ENCODE measurements around the gene STXBP5.

STXBP5 gene

DNA sequence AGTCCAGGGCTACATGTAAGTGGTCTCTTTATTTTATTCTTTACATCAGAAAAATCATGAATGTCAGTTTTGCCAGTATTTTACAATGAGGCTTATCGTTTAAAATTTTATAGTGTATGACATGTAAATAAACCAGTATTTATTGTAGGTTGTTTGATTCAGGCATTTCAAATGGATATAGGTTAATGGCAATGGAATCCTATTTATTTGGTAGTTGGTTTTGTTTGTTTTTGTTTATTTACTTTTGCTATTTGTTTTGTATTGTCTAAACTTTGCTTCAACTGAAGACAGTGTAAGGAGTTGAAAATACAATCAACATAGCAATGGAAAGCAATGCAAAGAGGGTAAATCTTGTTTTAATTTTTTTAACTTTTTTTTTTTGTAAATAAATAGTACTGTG lies 185.2 kb downstream of the STXBP5 start:
- DNase-seq = no peak

GRCh38 chr6:147390909-147391536 lies 186.8 kb downstream of the STXBP5 start:
- DNase-seq = no peak

- DNase-seq = no peak
Observed at GRCh38 chr6:147392917-147393625, 188.9 kb downstream of the STXBP5 start.

GRCh38 chr6:147395158-147395557 lies 190.9 kb downstream of the STXBP5 start:
- DNase-seq = no peak

DNA sequence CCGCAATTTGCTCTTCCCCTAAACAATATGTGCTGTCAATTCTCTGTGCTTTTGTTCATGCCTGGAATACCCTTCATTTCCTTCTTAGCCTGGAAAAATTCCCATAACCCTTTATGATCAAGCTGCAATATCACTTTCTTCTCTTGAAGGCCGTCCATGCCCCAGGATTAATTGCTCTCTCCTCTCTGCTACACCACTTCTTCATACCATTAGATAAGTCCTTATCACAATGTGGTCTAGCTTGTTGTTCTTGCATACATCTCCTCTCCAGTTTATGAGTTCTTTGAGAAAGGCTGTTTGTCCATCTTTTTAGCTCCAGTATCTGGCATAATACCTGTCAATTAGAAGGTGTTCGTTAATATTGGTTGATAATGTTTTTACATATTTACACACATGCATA lies 193.1 kb downstream of the STXBP5 start:
- DNase-seq = no peak

DNA sequence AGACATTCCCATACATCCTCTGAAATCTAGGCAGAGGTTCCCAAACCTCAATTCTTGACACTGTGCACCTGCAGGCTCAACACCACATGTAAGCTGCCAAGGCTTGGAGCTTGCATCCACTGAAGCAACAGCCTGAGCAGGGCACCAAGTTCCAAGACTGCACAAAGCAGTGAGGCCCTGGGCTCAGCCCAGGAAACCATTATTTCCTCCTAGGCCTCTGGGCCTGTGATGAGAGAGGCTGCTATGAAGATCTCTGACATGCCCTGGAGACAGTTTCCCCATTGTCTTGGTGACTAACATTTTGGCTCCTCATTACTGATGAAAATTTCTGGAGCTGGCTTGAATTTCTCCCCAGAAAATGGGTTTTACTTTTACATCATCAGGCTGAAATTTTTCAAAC lies 196.8 kb downstream of the STXBP5 start:
- DNase-seq = no peak

DNA sequence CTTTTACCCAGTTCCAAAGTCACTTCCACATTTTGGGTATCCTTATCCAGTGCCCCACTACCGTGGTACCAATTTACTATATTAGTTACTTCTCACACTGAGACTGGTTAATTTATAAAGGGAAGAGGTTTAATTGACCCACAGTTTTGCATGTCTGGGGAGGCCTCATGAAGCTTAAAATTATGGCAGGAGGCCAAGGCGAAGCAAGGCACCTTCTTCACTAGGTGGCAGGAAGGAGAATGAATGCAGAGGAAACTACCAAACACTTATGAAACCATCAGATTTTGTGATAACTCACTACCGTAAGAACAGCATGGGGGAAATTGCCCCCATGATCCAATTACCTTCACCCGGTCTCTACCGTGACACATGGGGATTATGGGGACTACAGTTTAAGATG lies 197.6 kb downstream of the STXBP5 start:
- DNase-seq = no peak

GRCh38 chr6:147406783-147407182 lies 202.6 kb downstream of the STXBP5 start:
- no peak for DNase-seq

DNA sequence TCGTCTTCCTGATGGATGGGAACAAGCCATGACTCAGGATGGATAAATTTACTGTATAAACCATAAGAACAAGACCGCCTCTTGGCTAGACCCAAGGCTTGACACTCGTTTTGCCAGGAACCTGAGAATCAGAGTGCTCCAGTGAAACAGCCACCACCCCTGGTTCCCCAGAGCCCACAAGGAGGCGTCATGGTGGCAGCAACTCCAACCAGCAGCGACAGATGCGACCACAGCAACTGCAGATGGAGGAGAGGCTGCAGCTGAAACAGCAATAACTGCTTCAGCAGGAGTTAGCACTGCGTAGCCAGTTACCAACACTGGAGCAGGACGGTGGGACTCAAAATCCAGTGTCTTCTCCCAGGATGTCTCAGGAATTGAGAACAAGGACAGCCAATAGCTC lies 203.4 kb downstream of the STXBP5 start:
- no peak for DNase-seq

DNA sequence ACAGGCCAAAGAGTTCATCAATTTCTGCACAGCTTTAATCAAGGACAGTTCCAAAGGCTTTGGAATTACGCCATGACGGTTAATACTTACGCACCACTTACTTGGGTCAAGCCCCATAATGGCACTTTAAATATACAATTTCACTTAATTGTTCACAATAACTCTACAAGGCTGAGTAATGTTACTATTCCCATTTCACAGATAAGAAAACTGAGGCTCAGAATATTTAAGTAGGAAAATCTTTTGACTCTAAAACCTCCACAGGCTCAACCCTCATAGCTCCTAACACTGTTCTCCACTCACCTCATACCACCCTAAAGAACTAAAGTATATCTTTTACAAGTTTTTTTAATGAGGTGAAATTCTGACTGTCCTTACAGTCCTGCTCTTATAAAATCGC lies 212.4 kb downstream of the STXBP5 start:
- no peak for DNase-seq

DNA sequence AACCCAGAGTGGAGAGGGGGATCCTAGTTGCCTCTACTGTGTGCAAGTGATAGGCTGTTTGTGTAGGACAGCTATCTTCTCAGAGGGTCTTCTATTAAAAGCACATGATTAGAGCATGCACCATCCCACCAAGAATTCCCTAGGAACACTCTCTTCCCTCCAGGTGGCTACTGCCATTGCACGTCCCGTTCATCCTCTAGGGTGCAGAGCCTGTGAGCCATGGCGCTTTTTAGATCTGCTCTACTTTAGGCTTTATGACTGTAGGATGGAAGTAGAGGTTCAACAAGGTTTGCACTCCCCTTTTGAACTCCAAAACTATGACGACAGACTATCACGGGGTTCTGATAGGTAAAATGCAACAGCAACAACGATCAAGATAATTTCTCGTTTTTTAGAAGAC lies 213.7 kb downstream of the STXBP5 start:
- no peak for DNase-seq

- no peak for DNase-seq
Observed at GRCh38 chr6:147418523-147418922, 214.3 kb downstream of the STXBP5 start.

- DNase-seq = no peak
Observed at GRCh38 chr6:147421903-147422302, 217.7 kb downstream of the STXBP5 start.

- no peak for DNase-seq
Observed at GRCh38 chr6:147423111-147423510, 218.9 kb downstream of the STXBP5 start.

- DNase-seq = no peak
Observed at GRCh38 chr6:147429794-147430193, 225.6 kb downstream of the STXBP5 start.

DNA sequence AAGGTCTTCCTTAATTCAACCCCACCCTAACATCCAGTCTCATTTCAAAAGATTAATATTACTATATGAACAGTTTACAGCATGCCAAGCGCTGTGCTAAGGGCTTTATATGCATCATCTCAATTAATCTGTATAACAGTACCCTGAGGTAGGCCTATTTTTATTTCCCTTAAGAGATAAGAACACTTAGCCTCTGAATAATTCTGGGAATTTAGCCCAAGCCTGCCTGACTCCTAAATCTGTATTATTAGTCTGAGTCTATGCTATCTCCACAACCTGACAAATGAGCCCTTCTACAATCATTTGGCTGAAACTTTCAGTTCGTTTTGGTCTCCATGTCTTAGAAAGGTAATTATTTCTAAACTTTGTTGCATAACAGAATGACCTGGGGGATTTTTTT lies 226.6 kb downstream of the STXBP5 start:
- DNase-seq = no peak

- DNase-seq = no peak
Observed at GRCh38 chr6:147434076-147434475, 229.9 kb downstream of the STXBP5 start.

- no peak for DNase-seq
Observed at GRCh38 chr6:147434516-147434915, 230.3 kb downstream of the STXBP5 start.

GRCh38 chr6:147437615-147438014 lies 233.4 kb downstream of the STXBP5 start:
- DNase-seq = no peak

- DNase-seq = no peak
Observed at GRCh38 chr6:147438758-147439528, 234.7 kb downstream of the STXBP5 start.
